PC-9 (cell line): ENCODE results near the gene UNCX. TPM values are rescaled to one million over a fixed set of nuclear protein-coding genes. Genes with fewer than 3 reads are reported as not detected.

Source experiments
- BruUV-seq: library from RNA; stranded (reverse); fragments of 400-500 nt; replicated peaks from 2 replicates; lab custom pipeline; 2021; lab: Mats Ljungman, UMichigan
- CTCF ChIA-PET: fragments of 300-600 bp; sonication (Branson Sonifier 250); formaldehyde crosslinking; loops from one replicate; lab custom pipeline; 2022; ENCODE audit warnings: antibody characterized with exemption; lab: Charles Lee
- POLR2A ChIA-PET: fragments of 300-600 bp; sonication (Branson Sonifier 250); formaldehyde crosslinking; loops from one replicate; lab custom pipeline; 2022; ENCODE audit warnings: antibody characterized with exemption; ENCODE audit not compliant: unreplicated experiment; lab: Charles Lee
- DNase-seq, 2 experiments: peaks; one replicate each; pipeline versions ENCODE4 v3.0.0 to v3.0.0-alpha.2; 2015 to 2022; ENCODE audit warnings: mixed read lengths in 1 of 2
- H2AFZ ChIP-seq: fragments of 200-600 bp; sonication (generic); 2 replicates; pipeline ENCODE4 v1.8.1; 2017; ENCODE audit warnings: antibody characterized with exemption
- H3F3A ChIP-seq: fragments of 200-600 bp; sonication (generic); 2 replicates; pipeline ENCODE4 v1.8.1; 2017; ENCODE audit warnings: antibody characterized with exemption, mild to moderate bottlenecking, low read depth; ENCODE audit not compliant: insufficient read depth
- H3K27ac ChIP-seq: fragments of 200-600 bp; sonication (generic); 2 replicates; pipeline ENCODE4 v1.6.1; 2016; ENCODE audit warnings: mixed run types
- H3K27me3 ChIP-seq: fragments of 200-600 bp; sonication (generic); 2 replicates; pipeline ENCODE4 v1.6.1; 2016; ENCODE audit warnings: low read depth, mixed run types; ENCODE audit not compliant: insufficient read depth
- H3K36me3 ChIP-seq: fragments of 200-600 bp; sonication (generic); 2 replicates; pipeline ENCODE4 v1.6.1; 2016; ENCODE audit warnings: low read depth, mixed run types
- H3K4me1 ChIP-seq: fragments of 200-600 bp; sonication (generic); replicated peaks from 2 replicates; pipeline ENCODE4 v1.6.1; 2016; ENCODE audit warnings: mixed run types; ENCODE audit not compliant: insufficient read depth
- H3K4me2 ChIP-seq: fragments of 200-600 bp; sonication (generic); 2 replicates; pipeline ENCODE4 v1.6.1; 2017; ENCODE audit warnings: mixed run types
- H3K4me3 ChIP-seq: fragments of 200-600 bp; sonication (generic); 2 replicates; pipeline ENCODE4 v1.6.1; 2016; ENCODE audit warnings: mixed run types
- H3K79me2 ChIP-seq: fragments of 200-600 bp; sonication (generic); 2 replicates; pipeline ENCODE4 v1.6.1; 2017; ENCODE audit warnings: low read depth, mixed run types
- H3K9me2 ChIP-seq: fragments of 200-600 bp; sonication (generic); 2 replicates; pipeline ENCODE4 v1.8.1; 2017; ENCODE audit warnings: mild to moderate bottlenecking; ENCODE audit not compliant: insufficient read depth
- H3K9me3 ChIP-seq: fragments of 200-600 bp; sonication (generic); 2 replicates; pipeline ENCODE4 v1.8.1; 2016; ENCODE audit warnings: low read depth; ENCODE audit not compliant: insufficient read depth
- H4K20me1 ChIP-seq: fragments of 200-600 bp; sonication (generic); 2 replicates; pipeline ENCODE4 v1.8.1; 2017; ENCODE audit not compliant: insufficient read depth
- EZH2 ChIP-seq: fragments of 200-600 bp; sonication (generic); IDR thresholded peaks from 2 replicates; pipeline ENCODE4 v1.8.0; 2017; ENCODE audit warnings: antibody characterized with exemption, low read depth
- intact Hi-C: fragments of 100-400 bp; cut with micrococcal nuclease; formaldehyde crosslinking; loops from one replicate; pipeline ENCODE4 v1.10.0; 2022; ENCODE audit not compliant: unreplicated experiment
- total RNA-seq: library from RNA; stranded (reverse); gene quantifications from 2 replicates; pipeline ENCODE4 v1.2.3, GENCODE V29; 2021
- TF ChIP-seq, protein P1 (sequence below): fragments of 200-600 bp; sonication (generic); conservative IDR thresholded peaks from 2 replicates; pipeline ENCODE4 v1.6.1; 2017; ENCODE audit warnings: mixed run types, antibody characterized with exemption, mild to moderate bottlenecking, moderate library complexity

Gene UNCX
- total RNA-seq, 1 experiment from 2014 or later = not detected

DNA sequence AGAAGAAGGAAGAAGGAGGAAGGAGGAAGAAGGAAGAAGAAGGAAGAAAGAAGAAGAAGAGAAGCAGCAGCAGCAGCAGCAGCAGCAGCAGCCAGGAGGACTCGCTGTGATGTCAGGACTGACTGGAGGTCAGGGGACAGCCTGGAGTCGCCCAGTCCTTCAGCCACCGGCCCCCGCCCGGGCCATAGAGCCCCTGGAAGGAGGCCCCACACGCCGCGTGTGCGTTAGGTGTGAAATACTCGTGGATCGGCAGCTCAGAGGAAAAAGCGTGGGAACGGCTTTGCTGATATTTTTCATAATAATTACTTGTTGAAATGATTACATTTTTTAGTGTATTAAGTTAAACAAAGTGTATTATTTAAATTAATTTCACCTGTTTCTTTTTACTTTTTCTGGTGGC is 48.4 kb downstream of the UNCX start:
- H3K36me3 ChIP-seq = no peaks in the 10 kb centered on the region
- H3F3A ChIP-seq = no peaks in the 10 kb centered on the region
- POLR2A ChIA-PET = no interaction called here
- H3K4me1 ChIP-seq = no peaks in the 10 kb centered on the region
- H3K4me2 ChIP-seq = no peak overlapping the region
- intact Hi-C loops = no loop called here
- no peaks in the 10 kb centered on the region for H3K79me2 ChIP-seq
- no peak overlapping the region for H3K4me3 ChIP-seq
- H3K9me3 ChIP-seq = no peaks in the 10 kb centered on the region
- no peak overlapping the region for H3K27ac ChIP-seq
- no peak for DNase-seq
- H3K27me3 ChIP-seq = peaks cover 82% of the 10 kb centered on the region
- H2AFZ ChIP-seq = no peak overlapping the region
- H3K9me2 ChIP-seq = no peaks in the 10 kb centered on the region
- H4K20me1 ChIP-seq = no peaks in the 10 kb centered on the region
- no TSS peak for BruUV-seq
- TF ChIP-seq, protein P1, sequence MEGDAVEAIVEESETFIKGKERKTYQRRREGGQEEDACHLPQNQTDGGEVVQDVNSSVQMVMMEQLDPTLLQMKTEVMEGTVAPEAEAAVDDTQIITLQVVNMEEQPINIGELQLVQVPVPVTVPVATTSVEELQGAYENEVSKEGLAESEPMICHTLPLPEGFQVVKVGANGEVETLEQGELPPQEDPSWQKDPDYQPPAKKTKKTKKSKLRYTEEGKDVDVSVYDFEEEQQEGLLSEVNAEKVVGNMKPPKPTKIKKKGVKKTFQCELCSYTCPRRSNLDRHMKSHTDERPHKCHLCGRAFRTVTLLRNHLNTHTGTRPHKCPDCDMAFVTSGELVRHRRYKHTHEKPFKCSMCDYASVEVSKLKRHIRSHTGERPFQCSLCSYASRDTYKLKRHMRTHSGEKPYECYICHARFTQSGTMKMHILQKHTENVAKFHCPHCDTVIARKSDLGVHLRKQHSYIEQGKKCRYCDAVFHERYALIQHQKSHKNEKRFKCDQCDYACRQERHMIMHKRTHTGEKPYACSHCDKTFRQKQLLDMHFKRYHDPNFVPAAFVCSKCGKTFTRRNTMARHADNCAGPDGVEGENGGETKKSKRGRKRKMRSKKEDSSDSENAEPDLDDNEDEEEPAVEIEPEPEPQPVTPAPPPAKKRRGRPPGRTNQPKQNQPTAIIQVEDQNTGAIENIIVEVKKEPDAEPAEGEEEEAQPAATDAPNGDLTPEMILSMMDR = no peak
- no peak for TF ChIP-seq EZH2
- CTCF ChIA-PET = interaction anchor here (0.6 kb wide), 1 partner anchor 104 kb away, joined by 3 read pairs; no protein-coding TSS in a partner anchor

DNA sequence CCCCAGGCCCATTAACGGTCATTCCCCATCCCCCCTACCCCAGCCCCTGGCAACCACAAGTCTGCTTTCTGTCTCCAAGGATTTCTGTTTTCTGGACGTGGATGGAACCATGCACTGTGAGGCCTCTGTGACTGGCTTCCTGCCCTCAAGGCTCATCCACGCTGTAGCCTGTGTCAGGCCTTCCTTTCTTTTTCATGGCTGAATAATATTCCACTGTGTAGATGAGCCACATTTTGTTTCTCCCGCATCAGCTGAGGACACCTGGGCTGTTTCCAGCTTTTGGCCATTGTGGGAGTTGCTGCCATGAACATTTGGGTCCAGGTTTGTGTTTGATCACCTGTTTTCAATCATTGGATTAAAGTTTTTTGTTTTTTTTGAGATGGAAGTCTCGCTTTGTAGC is 50.0 kb downstream of the UNCX start:
- no peak for DNase-seq
- no peaks in the 10 kb centered on the region for H4K20me1 ChIP-seq
- no peak overlapping the region for H3K27ac ChIP-seq
- intact Hi-C loops = no loop called here
- H3K27me3 ChIP-seq = peaks cover 86% of the 10 kb centered on the region
- TF ChIP-seq, protein P1 = no peak
- no peak for TF ChIP-seq EZH2
- no TSS peak for BruUV-seq
- H2AFZ ChIP-seq = no peak overlapping the region
- no peaks in the 10 kb centered on the region for H3K79me2 ChIP-seq
- no peaks in the 10 kb centered on the region for H3F3A ChIP-seq
- no peaks in the 10 kb centered on the region for H3K9me3 ChIP-seq
- no peaks in the 10 kb centered on the region for H3K9me2 ChIP-seq
- no peak overlapping the region for H3K4me2 ChIP-seq
- no peaks in the 10 kb centered on the region for H3K4me1 ChIP-seq
- POLR2A ChIA-PET = no interaction called here
- H3K36me3 ChIP-seq = no peaks in the 10 kb centered on the region
- H3K4me3 ChIP-seq = no peak overlapping the region
- CTCF ChIA-PET = no interaction called here

DNA sequence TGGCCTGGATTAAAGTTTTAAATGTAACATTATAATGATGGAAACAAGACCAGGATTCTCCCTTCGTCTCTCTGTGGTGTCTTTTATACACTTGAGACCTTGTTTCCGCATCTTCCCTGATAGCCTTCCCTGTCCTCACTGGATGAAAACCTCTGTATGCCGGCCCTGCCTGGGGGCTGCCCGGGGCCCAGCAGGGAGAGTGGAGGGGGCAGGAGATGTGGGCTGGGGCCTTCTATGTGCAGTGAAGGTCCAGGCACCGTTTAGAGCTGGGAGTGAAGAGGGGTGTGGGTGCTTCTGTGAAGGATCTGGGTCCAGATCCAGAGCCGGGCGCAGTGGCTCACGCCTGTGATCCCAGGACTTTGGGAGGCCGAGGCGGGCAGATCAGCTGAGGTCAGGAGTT is 50.7 kb downstream of the UNCX start:
- Histone ChIP-seq H3K4me3 (no peak overlapping the region), H3F3A (no peaks in the 10 kb centered on the region), H3K4me1 (no peaks in the 10 kb centered on the region), H3K9me2 (no peaks in the 10 kb centered on the region), H2AFZ (no peak overlapping the region), H3K79me2 (no peaks in the 10 kb centered on the region), H3K27me3 (peaks cover 86% of the 10 kb centered on the region), H4K20me1 (no peaks in the 10 kb centered on the region), H3K4me2 (no peak overlapping the region), H3K27ac (no peak overlapping the region), H3K36me3 (no peaks in the 10 kb centered on the region), H3K9me3 (no peaks in the 10 kb centered on the region)
- TF ChIP-seq EZH2 = no peak
- TF ChIP-seq, protein P1 = no peak
- intact Hi-C loops = no loop called here
- ChIA-PET CTCF (no interaction called here), POLR2A (no interaction called here)
- no TSS peak for BruUV-seq
- DNase-seq = no peak
